Endometrial microvascular endothelial cells (primary cell): ENCODE results near the gene IFT80. TPM values are rescaled to one million over a fixed set of nuclear protein-coding genes. Genes with fewer than 3 reads are reported as not detected.
"Not testable (repeated sequence)": the region's sequence is repeated elsewhere in the genome, so short reads cannot be mapped to it uniquely, and the experiment has no call there.

Source experiments
- in situ Hi-C: cut with HindIII; loops from 2 replicates; pipeline ENCODE4 v1.10.0; 2017; ENCODE audit warnings: low sequenced_read_pairs, low pct_unique_long_range_greater_than_20kb; ENCODE audit errors: inconsistent ontology term
- total RNA-seq: library from RNA; depleted of rRNA; stranded (reverse); fragments of >200 nt; gene quantifications from one replicate; pipeline ENCODE4 v1.2.3, GENCODE V29; 2015; ENCODE audit errors: inconsistent ontology term

IFT80 gene
- total RNA-seq, 1 donor from 2014 or later = 36.7 TPM

DNA sequence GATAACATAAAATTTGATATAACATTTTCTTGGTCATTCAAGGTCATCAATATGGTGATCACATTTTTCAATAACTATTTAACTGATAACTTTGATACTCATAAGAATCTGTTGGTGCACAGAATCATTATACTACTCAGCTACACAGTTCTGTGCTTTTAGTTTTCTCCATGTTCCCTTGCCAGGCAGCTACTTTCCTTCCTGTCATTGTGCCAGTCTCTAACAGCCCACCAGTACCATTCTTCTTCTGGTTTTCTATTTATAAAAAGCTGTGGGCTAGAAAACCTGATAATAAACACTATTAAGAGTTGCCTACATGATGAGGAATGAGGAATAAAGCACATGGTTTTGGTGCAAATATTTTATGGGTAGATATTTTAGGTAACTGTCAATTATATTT, 96.2 kb downstream of the IFT80 start:
- in situ Hi-C loops = no loop called here

DNA sequence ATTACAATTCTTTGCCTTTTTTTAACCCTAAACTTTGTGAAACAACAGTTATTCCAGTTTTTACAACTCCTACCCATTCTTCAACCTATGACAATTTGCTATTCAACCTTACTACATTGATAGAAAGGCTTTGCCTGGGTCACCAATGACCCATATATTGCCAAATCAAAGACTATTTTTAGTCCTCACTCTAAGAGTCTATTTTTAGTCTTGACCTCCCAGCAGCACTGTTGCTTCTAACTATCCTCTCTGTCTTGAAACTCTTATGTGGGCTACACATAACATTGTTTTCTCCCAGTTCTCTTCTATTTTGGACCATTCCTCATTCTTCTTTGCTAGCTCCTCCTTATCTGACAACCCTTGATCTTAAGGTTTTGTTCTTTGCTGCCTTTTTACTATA, 102.4 kb downstream of the IFT80 start:
- in situ Hi-C loops = no loop called here

DNA sequence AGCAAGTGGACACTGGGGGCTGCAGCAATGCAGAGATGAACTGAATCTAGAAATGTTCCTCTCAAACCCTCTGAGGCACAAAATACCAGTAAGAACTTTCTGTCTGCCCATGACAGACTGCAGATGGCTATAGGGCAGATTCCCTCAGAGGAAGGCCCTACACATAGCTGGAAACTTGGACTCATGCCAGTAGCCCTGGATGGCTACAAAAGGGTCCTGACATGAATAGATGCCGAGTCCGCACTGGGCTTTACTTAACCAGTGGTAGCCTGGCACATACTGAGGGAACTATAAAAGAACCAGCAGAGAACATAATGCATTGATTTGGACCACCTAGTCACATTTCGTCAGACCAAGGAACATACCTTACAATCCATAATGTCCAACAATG, 107.1 kb downstream of the IFT80 start:
- in situ Hi-C loops = no loop called here

DNA sequence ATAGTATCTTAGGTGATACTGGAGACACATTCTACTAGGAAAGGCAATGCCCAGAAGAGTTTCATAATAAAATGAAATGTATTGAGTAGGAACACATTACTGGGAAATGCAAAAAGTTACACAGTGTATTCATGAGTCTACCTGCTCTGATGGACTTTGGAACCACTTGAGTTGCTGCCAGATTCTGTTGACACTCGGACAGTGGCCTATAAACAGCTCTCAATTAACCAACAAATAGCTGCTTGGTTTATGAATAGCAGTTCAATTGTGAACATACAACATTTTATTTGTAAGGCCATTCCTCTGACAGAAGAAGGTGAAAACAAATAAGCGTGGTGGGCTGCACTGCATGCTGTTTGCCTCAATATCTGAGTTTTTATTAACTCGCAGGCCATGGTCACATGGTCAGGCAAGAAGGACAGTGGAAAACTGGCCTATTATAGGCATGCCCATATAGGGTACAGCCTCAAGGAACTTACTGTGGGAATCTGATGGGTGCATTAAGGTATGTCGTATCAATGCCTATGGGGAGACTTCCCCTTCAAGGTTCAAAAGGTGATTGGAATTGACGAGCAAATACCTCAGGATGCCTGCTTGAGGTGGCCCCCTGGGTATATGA, 107.6 kb downstream of the IFT80 start:
- in situ Hi-C loops = no loop called here

DNA sequence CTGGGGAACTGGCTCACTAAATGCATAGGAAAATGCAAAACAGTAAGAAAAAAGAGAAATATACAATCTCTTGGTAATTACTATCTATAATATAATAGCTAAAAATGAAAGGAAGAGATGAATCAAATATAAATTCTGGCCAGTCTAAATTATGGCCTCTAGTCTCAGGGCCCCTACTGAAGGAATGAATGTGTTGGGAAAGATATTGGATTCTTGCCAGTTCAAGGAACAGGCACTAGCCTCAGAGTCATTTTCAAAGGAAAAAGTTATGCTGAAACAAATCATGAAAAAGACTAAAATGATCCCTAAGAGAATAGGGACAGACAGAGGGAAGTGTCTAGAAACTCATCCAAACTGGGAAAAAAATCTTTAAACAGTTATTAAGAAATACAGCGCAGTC, 111.4 kb downstream of the IFT80 start:
- in situ Hi-C loops = no loop called here

DNA sequence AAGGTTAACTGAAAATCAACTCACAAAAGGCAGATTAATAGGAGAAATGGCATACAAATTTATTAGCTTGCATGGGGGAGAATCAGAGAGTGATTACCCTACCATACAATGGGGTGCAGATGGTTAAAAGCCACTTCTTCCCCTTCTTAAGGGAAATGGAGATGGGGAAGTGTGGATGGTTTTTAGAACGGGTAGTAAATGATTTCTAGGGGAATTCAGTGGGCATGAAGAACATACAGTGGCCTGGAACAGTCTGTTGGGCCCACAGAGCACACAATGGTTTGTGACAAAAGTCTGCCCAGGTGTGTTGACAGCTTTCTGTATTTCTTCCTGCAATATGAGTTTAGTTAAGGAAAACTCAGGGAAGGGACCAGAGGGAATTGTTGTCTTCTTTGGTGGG, 112.8 kb downstream of the IFT80 start:
- in situ Hi-C loops = no loop called here

DNA sequence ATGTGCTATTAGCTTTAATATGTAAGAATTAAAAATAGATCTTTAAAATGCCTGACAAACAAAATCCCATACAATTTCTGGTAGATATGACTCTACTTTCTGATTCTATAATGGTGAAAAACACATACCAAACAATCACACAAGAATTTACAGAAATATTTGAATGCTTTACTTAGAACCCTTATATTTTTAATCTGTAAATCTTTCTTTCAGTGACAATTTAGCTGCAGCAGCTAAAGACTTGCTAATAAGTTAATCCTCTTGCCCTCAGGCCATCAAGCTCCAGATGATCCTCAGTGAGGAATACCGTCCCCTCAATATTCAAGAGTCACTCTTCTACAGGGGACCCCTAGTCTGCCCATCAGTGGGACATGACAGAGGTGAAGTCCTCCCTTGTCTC, 118.2 kb downstream of the IFT80 start:
- in situ Hi-C loops = no loop called here

DNA sequence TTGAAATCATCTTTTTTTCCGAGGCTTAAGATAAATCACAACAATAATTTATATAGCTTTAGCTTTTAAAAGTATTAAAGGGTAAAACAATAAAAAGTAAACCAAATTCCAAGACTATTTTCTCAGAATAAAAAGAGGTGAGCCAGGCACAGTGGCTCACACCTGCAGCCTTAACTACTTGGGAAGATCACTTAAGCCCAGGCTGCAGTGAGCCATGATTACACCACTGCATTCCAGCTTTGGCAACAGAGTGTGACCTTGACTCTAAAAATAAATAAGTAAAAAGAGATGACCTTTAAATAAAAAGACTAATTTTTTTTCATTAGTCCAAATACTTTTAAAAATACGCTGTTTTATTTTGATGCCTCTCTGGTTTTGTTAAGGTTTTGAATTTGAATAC, 119.4 kb downstream of the IFT80 start:
- in situ Hi-C loops = no loop called here

DNA sequence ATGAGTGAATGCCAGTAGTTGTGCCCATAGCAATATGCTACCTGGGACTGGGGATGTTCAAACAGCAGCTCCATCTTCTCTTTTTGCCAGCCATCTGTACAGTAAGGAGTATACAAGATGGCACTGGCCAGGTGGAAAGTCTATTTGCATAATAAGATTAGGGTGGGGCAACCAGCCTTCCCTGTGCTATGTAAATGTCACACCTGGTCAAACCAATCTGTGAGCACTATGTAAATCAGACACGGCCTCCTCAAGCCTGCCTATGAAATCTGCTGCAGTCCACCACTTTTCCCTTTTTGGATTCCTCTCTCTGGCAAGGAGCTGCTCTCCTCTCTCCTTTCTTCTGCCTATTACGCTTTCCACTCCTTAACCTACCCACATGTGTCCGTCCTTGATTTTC, 120.8 kb downstream of the IFT80 start:
- in situ Hi-C loops = no loop called here

DNA sequence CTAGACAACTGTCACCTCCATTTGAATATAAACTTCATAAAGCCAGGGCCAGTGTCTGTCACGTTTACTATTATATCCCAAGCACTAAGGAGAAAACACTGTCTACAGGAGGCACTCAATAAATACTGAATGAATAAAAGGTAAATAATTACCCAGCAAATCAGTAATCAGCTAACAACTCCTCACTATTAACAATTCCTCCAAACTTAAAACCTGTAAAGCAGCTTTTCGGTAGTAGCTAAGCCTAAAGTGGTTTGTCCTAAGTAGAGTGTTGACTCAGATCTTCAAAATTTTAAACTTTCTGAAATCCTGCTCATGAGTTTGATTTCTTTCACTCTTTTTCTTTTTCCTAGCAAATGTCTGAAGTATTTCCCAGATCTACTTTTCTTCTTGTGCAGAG, 133.9 kb downstream of the IFT80 start:
- in situ Hi-C loops = no loop called here

DNA sequence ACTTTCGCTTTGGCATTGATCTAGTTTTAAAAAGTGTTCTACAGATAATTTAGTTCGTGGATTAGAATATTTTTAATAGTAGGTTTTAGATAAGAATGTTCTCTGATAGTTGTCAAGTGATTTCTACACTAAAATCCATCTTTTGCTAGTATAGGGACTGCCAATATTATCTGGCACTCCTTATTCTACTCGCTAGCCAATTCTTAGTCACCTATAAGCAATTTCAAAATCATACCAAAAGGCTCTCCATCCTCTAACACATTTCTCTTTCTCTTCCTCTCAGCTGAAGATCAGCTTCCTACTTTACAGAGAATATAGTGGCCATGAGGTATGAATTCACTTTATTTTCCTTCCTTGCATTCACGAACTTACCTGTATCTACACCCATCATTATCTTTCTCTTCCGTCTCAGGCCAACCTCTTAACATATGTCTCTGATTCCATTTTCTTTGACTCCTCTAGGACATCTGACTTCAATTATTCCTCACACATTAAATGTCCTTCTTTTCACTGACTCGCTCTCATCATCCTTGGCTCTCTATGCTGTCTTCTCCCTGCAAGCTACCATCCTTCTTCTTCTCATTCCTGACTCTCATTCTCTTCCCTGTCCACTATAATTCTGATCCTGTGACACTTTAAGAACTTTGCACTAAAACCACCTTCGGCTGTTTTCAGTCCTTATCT, 138.3 kb downstream of the IFT80 start:
- in situ Hi-C loops = no loop called here

DNA sequence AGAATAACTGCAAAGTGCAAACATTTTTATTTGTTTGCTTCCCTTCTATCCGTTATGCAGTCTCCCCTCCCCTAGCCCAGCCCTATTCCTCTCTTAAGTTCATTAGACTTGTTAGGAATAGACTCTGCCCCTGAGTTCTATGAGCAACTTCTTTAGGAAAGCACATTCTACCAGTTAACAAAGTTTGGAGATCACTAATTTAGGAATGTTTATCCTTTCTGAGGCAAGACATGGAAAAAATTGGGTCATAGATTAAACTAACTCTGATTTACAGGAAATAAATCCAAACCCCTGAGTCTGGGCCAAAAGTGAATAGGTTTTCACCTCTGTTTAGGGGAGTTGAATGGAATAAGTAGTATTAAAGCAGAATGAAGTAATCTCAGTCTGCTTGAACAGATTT, 139.4 kb downstream of the IFT80 start:
- in situ Hi-C loops = no loop called here

DNA sequence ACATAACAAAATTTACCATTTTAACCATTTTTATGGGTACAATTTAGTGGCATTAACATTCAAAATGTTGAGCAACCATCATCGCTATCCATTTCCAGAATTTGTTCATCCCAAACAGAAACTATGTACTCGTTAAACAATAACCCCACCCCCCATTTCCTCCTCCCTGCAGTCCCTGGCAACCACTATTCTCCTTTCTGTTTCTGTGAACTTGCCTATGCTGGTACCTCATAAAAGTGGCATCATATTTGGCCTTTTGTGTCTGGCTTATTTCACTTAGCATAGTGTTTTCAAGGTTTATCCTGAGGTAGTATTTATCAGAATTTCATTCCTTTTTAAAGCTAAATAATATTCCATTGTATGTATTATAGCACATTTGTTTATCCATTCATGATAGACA, 141.4 kb downstream of the IFT80 start:
- in situ Hi-C loops = no loop called here

DNA sequence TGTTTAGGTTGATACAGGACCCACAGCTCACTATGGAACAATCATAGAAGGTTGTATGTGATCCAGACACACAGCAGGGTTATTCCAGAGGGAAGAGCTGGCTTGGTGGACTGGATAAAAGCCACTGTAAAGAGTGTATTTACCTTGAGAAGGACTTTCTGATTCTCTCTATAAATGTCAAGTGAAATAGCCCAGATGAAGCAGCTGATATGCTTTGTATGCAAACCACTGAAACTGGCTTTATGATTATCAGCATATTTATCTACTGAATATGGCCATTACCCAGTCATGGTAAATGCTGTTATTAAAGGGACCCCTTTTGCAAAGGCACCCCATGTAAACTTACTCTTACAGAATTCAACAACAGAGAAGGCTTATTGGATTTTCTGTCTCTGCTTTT, 145.7 kb downstream of the IFT80 start:
- in situ Hi-C loops = no loop called here

DNA sequence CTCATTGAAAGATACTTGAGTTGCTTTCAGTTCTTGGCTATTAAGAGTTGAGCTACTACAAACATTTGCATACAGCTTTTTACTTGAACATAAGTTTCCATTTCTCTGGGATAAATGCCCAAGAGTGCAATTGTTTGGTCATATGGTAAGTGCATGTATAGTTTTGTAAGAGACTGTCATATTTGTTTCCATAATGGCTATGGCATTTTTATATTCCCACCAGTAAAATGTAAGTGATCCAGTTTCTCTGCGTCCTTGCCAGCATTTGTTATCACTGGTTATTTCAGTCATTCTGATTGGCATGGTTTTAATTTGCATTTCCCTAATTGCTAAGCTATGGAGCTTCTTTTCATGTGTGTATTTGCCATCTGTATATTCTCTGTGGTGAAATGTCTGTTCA, 151.3 kb downstream of the IFT80 start:
- in situ Hi-C loops = no loop called here

DNA sequence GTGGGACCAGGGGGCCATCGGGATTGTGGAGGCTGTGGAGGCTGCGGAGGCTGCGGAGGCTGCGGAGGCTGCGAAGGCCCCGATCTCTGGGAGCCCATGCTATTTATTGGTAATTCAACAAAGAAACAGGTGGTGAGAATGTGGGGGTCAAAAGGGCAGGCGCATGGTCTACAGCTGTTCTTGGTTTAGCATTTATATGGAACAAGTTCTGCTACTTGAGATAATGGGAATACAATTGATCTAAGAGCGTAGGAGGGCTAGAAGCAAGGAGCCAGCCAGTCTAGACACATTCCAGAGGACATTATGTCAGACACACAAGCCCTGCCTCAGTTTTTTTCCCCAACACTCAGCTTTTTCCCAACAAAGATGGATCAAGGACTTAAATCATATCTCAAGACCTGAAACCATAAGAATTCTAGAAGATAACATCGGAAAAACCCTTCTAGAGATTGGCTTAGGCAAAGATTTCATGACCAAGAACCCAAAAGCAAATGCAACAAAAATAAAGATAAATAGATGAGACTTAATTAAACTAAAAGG, 153.7 kb downstream of the IFT80 start:
- in situ Hi-C loops = no loop called here

DNA sequence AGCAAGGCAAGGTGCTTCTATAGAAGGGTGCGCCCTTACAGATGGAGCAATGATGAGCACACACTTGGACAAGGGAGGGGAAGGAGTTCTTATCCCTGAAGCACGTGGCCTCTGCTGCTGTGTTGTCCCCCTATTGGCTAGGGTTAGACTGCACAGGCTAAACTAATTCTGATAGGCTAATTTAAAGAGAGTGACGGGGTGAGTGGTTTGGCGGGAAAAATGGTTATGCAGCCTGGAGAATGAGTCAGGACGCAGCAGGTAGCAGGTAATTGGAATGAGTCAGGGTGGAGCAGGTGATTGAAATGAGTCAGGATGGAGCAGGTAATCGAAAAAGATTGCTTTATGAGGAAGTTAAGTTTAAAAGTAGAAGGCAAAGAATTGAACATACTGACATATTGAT, 158.3 kb downstream of the IFT80 start:
- in situ Hi-C loops = not testable (repeated sequence)

DNA sequence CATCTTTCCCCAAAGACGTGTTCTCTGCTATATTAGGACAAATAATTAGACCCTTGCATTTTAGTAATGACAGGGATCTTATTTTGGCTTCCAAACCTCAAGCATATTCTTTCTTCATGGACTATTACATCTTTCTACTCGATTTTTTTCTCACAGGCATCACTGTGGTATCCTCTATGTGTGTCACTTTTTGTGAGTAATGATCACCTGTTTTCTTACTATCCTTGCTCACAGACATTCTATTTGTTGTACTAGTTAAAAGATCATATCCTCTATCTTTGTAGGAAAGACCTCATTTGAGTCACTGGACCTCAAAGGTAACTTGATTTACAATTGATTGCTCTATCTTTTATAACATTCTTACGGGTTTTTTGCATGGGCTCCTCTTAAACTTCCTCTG, 167.0 kb downstream of the IFT80 start:
- in situ Hi-C loops = no loop called here

DNA sequence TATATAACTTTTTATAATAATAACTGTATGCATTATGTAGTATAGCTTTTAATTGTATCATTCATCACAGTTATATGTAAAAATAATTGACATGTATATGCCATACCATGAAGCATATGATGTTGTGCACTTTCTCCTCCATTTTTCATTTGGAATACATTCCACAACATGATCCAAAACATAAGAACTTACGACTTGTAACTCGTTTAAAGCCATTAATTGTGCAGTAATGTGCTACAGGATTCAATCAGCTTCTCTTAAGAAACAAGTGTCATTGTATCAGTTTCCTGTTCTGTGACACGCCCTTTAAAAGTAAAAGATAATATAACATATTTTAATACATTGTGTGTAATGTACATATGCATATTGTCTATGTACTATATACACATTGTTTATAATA, 171.6 kb downstream of the IFT80 start:
- in situ Hi-C loops = no loop called here

DNA sequence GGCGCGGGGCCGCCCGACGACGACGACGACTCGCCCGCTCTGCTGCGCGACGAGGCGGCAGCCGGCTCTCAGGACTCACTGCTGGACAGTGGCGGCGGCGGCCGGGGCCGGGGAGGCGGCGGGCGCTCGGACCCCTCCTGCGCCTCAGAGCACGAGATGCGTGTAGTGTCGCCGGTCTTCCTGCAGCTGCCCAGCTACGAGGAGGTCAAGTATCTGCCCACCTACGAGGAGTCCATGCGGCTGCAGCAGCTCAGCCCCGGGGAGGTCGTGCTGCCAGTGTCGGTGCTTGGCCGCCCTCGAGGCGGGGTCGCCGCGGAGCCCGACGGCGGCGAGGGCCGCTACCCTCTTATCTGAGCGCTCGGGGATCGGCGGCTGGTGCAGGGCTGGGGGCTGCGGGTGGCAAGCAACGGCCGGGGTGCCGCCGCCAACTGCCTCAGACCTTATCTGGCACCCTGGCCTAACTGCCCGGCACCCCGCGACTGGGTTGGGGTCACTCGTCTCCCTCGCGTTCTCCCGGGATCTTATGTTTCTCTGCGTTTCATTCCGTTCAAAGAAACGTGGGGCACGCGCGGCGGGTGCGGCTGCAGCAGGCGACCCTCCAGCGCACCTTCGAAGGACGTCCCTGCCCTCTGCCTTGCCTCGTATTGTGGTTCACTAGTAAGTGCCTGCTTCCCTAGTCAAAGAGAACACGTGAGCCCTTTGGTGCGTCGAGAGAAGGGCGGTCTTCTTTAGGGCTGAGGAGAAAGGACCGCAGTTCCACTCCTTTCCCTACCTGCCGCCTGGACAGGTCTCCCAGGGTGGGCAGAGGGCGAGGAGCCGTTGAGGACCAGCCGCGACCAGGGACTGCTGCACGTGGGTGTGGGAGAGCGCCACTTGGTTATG, 172.8 kb downstream of the IFT80 start:
- in situ Hi-C loops = no loop called here
